PFSK-1 (cell line): Measurements from ENCODE around the gene PSMB9.

ENCODE experiments used
- POLR2AphosphoS5 ChIP-seq: IDR thresholded peaks from 2 replicates; pipeline ENCODE4 v1.6.1; 2012; ENCODE audit warnings: low read depth, mild to moderate bottlenecking, control low read depth, low read length, moderate library complexity
- SIN3A ChIP-seq: IDR thresholded peaks from 2 replicates; pipeline ENCODE4 v1.6.1; 2012; ENCODE audit warnings: mild to moderate bottlenecking, low read length, moderate library complexity, borderline replicate concordance; ENCODE audit not compliant: insufficient read depth
- TAF1 ChIP-seq: IDR thresholded peaks from 2 replicates; pipeline ENCODE4 v1.6.1; 2012; ENCODE audit warnings: low read length, control low read depth, borderline replicate concordance; ENCODE audit not compliant: insufficient read depth
- TF ChIP-seq, protein P1 (sequence below), 2 experiments: IDR thresholded peaks; 2 replicates each; pipeline versions ENCODE4 v1.6.1 to v1.8.0; 2011 to 2012; ENCODE audit warnings: low read depth in 2 of 2, low read length in 2 of 2, control low read depth in 1 of 2, inconsistent platforms in 1 of 2, mild to moderate bottlenecking in 1 of 2, moderate library complexity in 1 of 2; ENCODE audit not compliant: insufficient read depth in 1 of 2

DNA sequence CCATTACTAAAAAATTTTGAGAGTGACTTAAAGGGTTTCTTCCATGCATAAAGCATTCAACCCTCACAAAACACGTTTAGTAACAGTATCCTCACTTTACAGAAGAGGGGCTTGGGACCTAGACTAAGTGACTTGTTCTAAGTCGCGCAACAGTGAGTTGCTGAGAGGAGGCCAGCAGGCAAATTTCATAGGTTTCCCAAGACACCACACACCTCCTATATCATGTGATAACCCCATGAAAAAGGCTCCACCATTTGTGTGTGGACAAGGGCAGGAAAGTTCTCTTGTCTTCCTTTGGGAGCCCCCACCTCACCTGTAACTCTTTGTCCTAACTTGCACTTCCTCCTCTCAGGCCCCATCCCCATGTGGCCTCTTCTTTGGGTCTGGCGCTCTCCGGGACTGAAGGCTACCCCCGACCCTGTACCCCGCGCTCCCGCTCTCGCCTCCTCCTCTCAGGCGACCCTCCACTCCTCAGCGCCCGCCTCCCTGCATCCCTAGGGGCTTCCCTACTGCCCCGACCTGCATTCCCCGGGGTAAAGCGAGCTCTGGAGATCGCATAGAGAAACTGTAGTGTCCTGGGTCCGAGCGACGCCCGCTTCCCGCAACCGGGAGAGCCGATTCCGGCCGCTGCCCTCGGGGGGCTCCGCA is 10.5 kb upstream of the PSMB9 start:
- TF ChIP-seq TAF1 (no peak), POLR2AphosphoS5 (no peak), SIN3A (no peak)
- TF ChIP-seq, protein P1, sequence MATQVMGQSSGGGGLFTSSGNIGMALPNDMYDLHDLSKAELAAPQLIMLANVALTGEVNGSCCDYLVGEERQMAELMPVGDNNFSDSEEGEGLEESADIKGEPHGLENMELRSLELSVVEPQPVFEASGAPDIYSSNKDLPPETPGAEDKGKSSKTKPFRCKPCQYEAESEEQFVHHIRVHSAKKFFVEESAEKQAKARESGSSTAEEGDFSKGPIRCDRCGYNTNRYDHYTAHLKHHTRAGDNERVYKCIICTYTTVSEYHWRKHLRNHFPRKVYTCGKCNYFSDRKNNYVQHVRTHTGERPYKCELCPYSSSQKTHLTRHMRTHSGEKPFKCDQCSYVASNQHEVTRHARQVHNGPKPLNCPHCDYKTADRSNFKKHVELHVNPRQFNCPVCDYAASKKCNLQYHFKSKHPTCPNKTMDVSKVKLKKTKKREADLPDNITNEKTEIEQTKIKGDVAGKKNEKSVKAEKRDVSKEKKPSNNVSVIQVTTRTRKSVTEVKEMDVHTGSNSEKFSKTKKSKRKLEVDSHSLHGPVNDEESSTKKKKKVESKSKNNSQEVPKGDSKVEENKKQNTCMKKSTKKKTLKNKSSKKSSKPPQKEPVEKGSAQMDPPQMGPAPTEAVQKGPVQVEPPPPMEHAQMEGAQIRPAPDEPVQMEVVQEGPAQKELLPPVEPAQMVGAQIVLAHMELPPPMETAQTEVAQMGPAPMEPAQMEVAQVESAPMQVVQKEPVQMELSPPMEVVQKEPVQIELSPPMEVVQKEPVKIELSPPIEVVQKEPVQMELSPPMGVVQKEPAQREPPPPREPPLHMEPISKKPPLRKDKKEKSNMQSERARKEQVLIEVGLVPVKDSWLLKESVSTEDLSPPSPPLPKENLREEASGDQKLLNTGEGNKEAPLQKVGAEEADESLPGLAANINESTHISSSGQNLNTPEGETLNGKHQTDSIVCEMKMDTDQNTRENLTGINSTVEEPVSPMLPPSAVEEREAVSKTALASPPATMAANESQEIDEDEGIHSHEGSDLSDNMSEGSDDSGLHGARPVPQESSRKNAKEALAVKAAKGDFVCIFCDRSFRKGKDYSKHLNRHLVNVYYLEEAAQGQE (IDR thresholded peaks at IDR 0.05; ENCODE audit: insufficient read depth in 1 of 2, low read depth in 2 of 2, low read length in 2 of 2), result no peak
